A549 (cell line): Measurements from ENCODE around the gene GPR150.

Experiments
- CTCF ChIP-seq: fragments of >200 bp; sonication (Bioruptor Twin); formaldehyde crosslinking; IDR thresholded peaks from 3 replicates; pipeline ENCODE4 v1.5.1; 2016
- EP300 ChIP-seq, 2 experiments: fragments of >200 bp; sonication (Bioruptor Twin); formaldehyde crosslinking; IDR thresholded peaks; 2 replicates in 1 of 2; 3 replicates in 1 of 2; pipeline ENCODE4 v1.6.1; 2016 to 2017
- HOXB13 ChIP-seq: fragments of 250-450 bp; sonication (Bioruptor Pico); IDR thresholded peaks from 2 replicates; pipeline ENCODE4 v1.5.0; 2020; ENCODE audit warnings: low read depth, mild to moderate bottlenecking, moderate library complexity
- JUN ChIP-seq, 2 experiments: fragments of >200 bp; sonication (Bioruptor Twin); formaldehyde crosslinking; IDR thresholded peaks; 2 replicates in 1 of 2; 3 replicates in 1 of 2; pipeline ENCODE4 v1.6.1; 2016 to 2017
- MAX ChIP-seq: IDR thresholded peaks from 2 replicates; pipeline ENCODE4 v1.6.1; 2012
- NPAS2 ChIP-seq: fragments of 250-450 bp; sonication (Bioruptor Pico); IDR thresholded peaks from 2 replicates; pipeline ENCODE4 v1.8.0; 2022; ENCODE audit warnings: mild to moderate bottlenecking, moderate library complexity, borderline replicate concordance
- PBX3 ChIP-seq: IDR thresholded peaks from 2 replicates; pipeline ENCODE4 v1.6.1; 2012
- POLR2A ChIP-seq: IDR thresholded peaks from 2 replicates; pipeline ENCODE4 v1.6.1; 2012; ENCODE audit warnings: mild to moderate bottlenecking, low read length
- REST ChIP-seq: fragments of 200-600 bp; sonication (generic); IDR thresholded peaks from 2 replicates; pipeline ENCODE4 v1.6.1; 2016; ENCODE audit warnings: antibody characterized with exemption, mild to moderate bottlenecking, moderate library complexity

GRCh38 chr5:95627971-95628810 is 8.3 kb downstream of the GPR150 start:
- TF ChIP-seq HOXB13 (CRISPR knock-in tag) (no peak), MAX (no peak), PBX3 (no peak), NPAS2 (CRISPR knock-in tag) (no peak), POLR2A (no peak), JUN (IDR thresholded peaks at IDR 0.05) (no peak), CTCF (no peak), EP300 (IDR thresholded peaks at IDR 0.05) (no peak), REST (no peak)
